ENCODE measurements around the gene CFAP119. TPM values are rescaled to one million over a fixed set of nuclear protein-coding genes. Genes with fewer than 3 reads are reported as not detected.

Gene CFAP119
- total and polyA plus RNA-seq, 2 experiments from 2014 or later, result 2.2 to 5.2 TPM

- Mint-ChIP-seq H3K27ac (no peak overlapping the region), H3K36me3 (ENCODE audit: low read depth) (peaks cover 63% of the 10 kb centered on the region), H3K27me3 (ENCODE audit: insufficient read depth, low read depth, poor library complexity) (peaks cover 8% of the 10 kb centered on the region), H3K9me3 (no peaks in the 10 kb centered on the region), H3K4me1 (peaks cover 18% of the 10 kb centered on the region), H3K4me3 (no peak overlapping the region)
- no peak overlapping the region for H2AFZ ChIP-seq
- no peaks in the 10 kb centered on the region for H3K79me2 ChIP-seq (replicated peaks; ENCODE audit: insufficient read depth)
- peaks cover 3% of the 10 kb centered on the region for H3K4me1 ChIP-seq (ENCODE audit: insufficient read depth)
- no peaks in the 10 kb centered on the region for H3K27me3 ChIP-seq (ENCODE audit: insufficient read depth)
- TF ChIP-seq, protein P1, sequence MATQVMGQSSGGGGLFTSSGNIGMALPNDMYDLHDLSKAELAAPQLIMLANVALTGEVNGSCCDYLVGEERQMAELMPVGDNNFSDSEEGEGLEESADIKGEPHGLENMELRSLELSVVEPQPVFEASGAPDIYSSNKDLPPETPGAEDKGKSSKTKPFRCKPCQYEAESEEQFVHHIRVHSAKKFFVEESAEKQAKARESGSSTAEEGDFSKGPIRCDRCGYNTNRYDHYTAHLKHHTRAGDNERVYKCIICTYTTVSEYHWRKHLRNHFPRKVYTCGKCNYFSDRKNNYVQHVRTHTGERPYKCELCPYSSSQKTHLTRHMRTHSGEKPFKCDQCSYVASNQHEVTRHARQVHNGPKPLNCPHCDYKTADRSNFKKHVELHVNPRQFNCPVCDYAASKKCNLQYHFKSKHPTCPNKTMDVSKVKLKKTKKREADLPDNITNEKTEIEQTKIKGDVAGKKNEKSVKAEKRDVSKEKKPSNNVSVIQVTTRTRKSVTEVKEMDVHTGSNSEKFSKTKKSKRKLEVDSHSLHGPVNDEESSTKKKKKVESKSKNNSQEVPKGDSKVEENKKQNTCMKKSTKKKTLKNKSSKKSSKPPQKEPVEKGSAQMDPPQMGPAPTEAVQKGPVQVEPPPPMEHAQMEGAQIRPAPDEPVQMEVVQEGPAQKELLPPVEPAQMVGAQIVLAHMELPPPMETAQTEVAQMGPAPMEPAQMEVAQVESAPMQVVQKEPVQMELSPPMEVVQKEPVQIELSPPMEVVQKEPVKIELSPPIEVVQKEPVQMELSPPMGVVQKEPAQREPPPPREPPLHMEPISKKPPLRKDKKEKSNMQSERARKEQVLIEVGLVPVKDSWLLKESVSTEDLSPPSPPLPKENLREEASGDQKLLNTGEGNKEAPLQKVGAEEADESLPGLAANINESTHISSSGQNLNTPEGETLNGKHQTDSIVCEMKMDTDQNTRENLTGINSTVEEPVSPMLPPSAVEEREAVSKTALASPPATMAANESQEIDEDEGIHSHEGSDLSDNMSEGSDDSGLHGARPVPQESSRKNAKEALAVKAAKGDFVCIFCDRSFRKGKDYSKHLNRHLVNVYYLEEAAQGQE (IDR thresholded peaks at IDR 0.05; ENCODE audit: unreplicated experiment), result no peak
- TF ChIP-seq EZH2phosphoT487 (IDR thresholded peaks at IDR 0.05; ENCODE audit: unreplicated experiment), result no peak
- no peak for TF ChIP-seq ETS1 (IDR thresholded peaks at IDR 0.05)
- TF ChIP-seq POLR2AphosphoS5 (IDR thresholded peaks at IDR 0.05; ENCODE audit: low read depth), result no peak
- TF ChIP-seq CREB1 (CRISPR knock-in tag; IDR thresholded peaks at IDR 0.05; ENCODE audit: low read depth), result no peak
- TF ChIP-seq EZH2 (IDR thresholded peaks at IDR 0.05; ENCODE audit: low read depth, unreplicated experiment), result no peak
- no peak for TF ChIP-seq ZNF462 (CRISPR knock-in tag; IDR thresholded peaks at IDR 0.05)
- no peak for TF ChIP-seq JUNB (IDR thresholded peaks at IDR 0.05; ENCODE audit: unreplicated experiment)
- TF ChIP-seq STAT1 (IDR thresholded peaks at IDR 0.05; ENCODE audit: unreplicated experiment), result no peak
- no peak for TF ChIP-seq NANOG (IDR thresholded peaks at IDR 0.05; ENCODE audit: borderline replicate concordance)
- no peak for TF ChIP-seq ZNF114 (CRISPR knock-in tag; IDR thresholded peaks at IDR 0.05)
- no peak for TF ChIP-seq ZNF331 (CRISPR knock-in tag; IDR thresholded peaks at IDR 0.05; ENCODE audit: low read depth)
- TF ChIP-seq CTCF (conservative IDR thresholded peaks at IDR 0.05; ENCODE audit: low read depth in 2 of 2), result no peak
- ATAC-seq, result no peak
- H3K36me3 ChIP-seq (ENCODE audit: insufficient read depth), result peaks cover 22% of the 10 kb centered on the region
- H3K4me3 ChIP-seq, result no peak overlapping the region
- no peaks in the 10 kb centered on the region for H3K9me2 ChIP-seq (ENCODE audit: insufficient read depth)
- H4K20me1 ChIP-seq (replicated peaks; ENCODE audit: insufficient read depth), result peaks cover 11% of the 10 kb centered on the region
- H3F3A ChIP-seq (replicated peaks; ENCODE audit: low read depth), result no peaks in the 10 kb centered on the region
- H3K4me2 ChIP-seq, result no peak overlapping the region
- H3K27ac ChIP-seq (ENCODE audit: low read depth), result no peak overlapping the region
- no peak for DNase-seq (ENCODE audit: low spot score)
Observed at GRCh38 chr16:30738984-30739951, 22.6 kb downstream of the CFAP119 start.

Data from GM23338 (cell line).